ENCODE measurements around the gene NT5DC4.

NT5DC4 gene

DNA sequence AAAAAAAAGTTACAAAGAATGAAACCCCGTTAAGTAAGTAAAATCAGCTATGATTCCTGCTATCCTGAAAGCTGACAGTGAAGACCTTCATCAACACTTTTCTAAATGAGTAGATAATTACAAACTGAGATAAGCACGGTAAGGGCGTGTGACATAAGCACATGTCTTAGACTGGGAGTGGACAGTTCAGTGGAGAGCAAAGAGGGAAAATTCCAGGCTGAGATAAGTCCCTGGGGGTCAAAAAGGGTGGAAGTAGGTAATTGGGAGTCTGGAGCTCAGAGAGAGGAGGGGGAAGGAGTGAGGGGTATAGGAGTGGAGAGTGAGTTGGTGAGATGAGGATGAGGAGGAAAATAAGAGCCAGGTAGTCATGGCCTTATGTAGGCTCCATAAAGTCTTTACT lies 67.8 kb downstream of the NT5DC4 start:
- DNase-seq: no peak
